ENCODE data around the gene GON7. TPM values are rescaled to one million over a fixed set of nuclear protein-coding genes. Genes with fewer than 3 reads are reported as not detected.
A peak's percentile ranks its signal among the peaks of the same experiment; 100 is the strongest.

The GON7 gene
- total and polyA plus RNA-seq, 2 of the 8 experiments (the other 6 are each of a cell fraction or from before 2014, with no cell fraction given): 3.8 to 9.9 TPM

DNA sequence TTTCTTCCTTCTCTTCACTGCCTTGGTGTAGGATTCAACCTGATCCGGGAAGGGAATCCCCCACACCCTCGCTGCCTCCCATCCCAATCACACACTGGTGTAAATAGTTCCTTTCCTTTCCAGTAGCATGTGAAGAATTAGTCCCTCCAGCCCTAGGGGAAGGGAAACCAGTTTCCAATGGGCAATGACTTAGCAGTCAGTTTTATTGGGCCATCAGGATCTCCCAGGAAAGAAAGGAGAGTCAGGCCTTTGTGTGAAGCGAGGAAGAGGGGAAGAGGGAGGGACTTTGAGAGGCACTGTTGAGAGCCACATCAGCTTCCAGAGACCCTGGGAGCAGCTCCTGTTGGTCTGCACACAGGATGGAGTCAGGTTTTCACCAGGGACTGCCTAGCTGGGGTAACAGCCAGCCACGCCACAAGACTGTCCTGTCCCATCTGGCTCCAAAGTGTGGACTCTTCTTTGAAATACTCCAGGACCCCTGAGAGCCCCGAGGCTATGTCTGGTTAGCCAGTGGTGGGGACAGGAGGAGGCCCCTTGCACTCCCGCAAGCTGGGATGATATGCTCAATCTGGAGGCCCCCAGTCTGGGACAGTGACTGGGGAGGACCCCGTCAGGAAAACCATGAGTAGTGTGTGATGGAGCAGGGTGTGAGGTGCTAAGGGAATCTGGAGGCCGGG is 50.0 kb downstream of the GON7 start:
- H4K91ac ChIP-seq (replicated peaks; ENCODE audit: insufficient read length, low read length): no peak overlapping the region
- no peak overlapping the region for H3K56ac ChIP-seq (replicated peaks; ENCODE audit: insufficient read length, low read depth, low read length)
- H3K23me2 ChIP-seq (ENCODE audit: low read depth, low read length): no peaks in the 10 kb centered on the region
- no peak overlapping the region for H2BK12ac ChIP-seq (ENCODE audit: low read depth, low read length)
- H3K79me2 ChIP-seq (ENCODE audit: control insufficient read depth in 1 of 2, insufficient read depth in 2 of 2, low read length in 2 of 2): no peaks in the 10 kb centered on the region
- 83% methylated on average over 8 of the region's 8 CpGs; no CpG with 5 or more reads in 1 of the 2 experiments for WGBS, 2 experiments (ENCODE audit: extremely low coverage in 1 of 2, insufficient coverage in 1 of 2, insufficient read length in 1 of 2, insufficient replicate concordance in 2 of 2, low coverage in 1 of 2, low lambda C conversion rate in 2 of 2, missing lambda C conversion rate in 1 of 2)
- H3K36me3 ChIP-seq (ENCODE audit: control insufficient read depth in 2 of 4, insufficient read depth in 4 of 4, low read length in 3 of 4): no peaks in the 10 kb centered on the region
- no peak overlapping the region for H3K14ac ChIP-seq (ENCODE audit: insufficient read length)
- H3K4me3 ChIP-seq (ENCODE audit: extremely low read depth in 1 of 4, insufficient read depth in 2 of 4, low read depth in 3 of 4, low read length in 4 of 4): no peak overlapping the region
- no peaks in the 10 kb centered on the region; a peak in 3 of 7 replicates for H3K4me1 ChIP-seq (replicated peaks in 1 of 4; ENCODE audit: control insufficient read depth in 3 of 4, insufficient read depth in 4 of 4, low read length in 3 of 4)
- H2BK20ac ChIP-seq (ENCODE audit: low read length): no peak overlapping the region
- no peak overlapping the region for H3K9ac ChIP-seq (replicated peaks in 1 of 4; ENCODE audit: extremely low read depth in 1 of 4, low read depth in 3 of 4, low read length in 3 of 4)
- H3K18ac ChIP-seq (ENCODE audit: extremely low read depth, low read length): no peak overlapping the region; the same call in 1 of the 2 replicates
- H4K5ac ChIP-seq (ENCODE audit: insufficient read length, low read depth, low read length): no peak overlapping the region
- no peaks in the 10 kb centered on the region for H3K9me3 ChIP-seq (ENCODE audit: insufficient read depth in 2 of 2, low read depth in 1 of 2, low read length in 1 of 2)
- FAIRE-seq (no peak), DNase-seq (ENCODE audit: low read depth in 1 of 2, low spot score in 2 of 2) (no peak)
- no peaks in the 10 kb centered on the region for H4K20me1 ChIP-seq (replicated peaks in 1 of 2; ENCODE audit: control insufficient read depth in 1 of 2, insufficient read depth in 2 of 2, low read length in 2 of 2)
- no peaks in the 10 kb centered on the region for H3K27me3 ChIP-seq (replicated peaks in 1 of 4; ENCODE audit: control insufficient read depth in 3 of 4, extremely low read depth in 1 of 4, insufficient read depth in 3 of 4, low read length in 3 of 4)
- H2AK5ac ChIP-seq (ENCODE audit: low read depth, low read length): no peak overlapping the region
- CTCF ChIA-PET (ENCODE audit: partially characterized antibody): interaction anchor here (0.7 to 1.3 kb wide), 4 partner anchors 16 to 648 kb away, joined by 3 to 4 read pairs (median 4); no protein-coding TSS in a partner anchor
- H3K79me1 ChIP-seq (ENCODE audit: low read depth, low read length): no peaks in the 10 kb centered on the region
- POLR2A ChIA-PET (ENCODE audit: partially characterized antibody): no interaction called here
- no peak overlapping the region for H3K4ac ChIP-seq (replicated peaks; ENCODE audit: insufficient read length, low read depth, low read length)
- H3K4me2 ChIP-seq (ENCODE audit: insufficient read depth in 1 of 2, low read depth in 2 of 2, low read length in 2 of 2): no peak overlapping the region
- H3K27ac ChIP-seq (ENCODE audit: low read depth, low read length): no peak overlapping the region
- no peak overlapping the region for H2BK15ac ChIP-seq (ENCODE audit: low read length)
- H2AFZ ChIP-seq (ENCODE audit: low read length): peak overlapping the region; percentile 85; the same call in 1 of the 2 replicates
- H3K23ac ChIP-seq (ENCODE audit: insufficient read length): no peak overlapping the region
- H2BK5ac ChIP-seq (ENCODE audit: low read depth, low read length): no peak overlapping the region
- no peak overlapping the region for H4K8ac ChIP-seq (ENCODE audit: extremely low read depth, insufficient read depth, low read length)
- no peak overlapping the region for H2BK120ac ChIP-seq (replicated peaks; ENCODE audit: low read depth, low read length)
- no peak for TF ChIP-seq ZNF274 (IDR thresholded peaks at IDR 0.05; ENCODE audit: borderline replicate concordance, extremely low read depth, low read length)
- no peak for TF ChIP-seq CHD1 (IDR thresholded peaks at IDR 0.05; ENCODE audit: low read depth, low read length)
- no peak for TF ChIP-seq SUZ12 (IDR thresholded peaks at IDR 0.05; ENCODE audit: low read length)
- no peak for TF ChIP-seq RBBP5 (IDR thresholded peaks at IDR 0.05; ENCODE audit: borderline replicate concordance, low read depth, low read length)
- TF ChIP-seq JUN (IDR thresholded peaks at IDR 0.05; ENCODE audit: low read depth, low read length): no peak
- no peak for TF ChIP-seq NRF1 (IDR thresholded peaks at IDR 0.05; ENCODE audit: low read depth, low read length)
